Sigmoid colon (tissue), 7 donors: ENCODE measurements around the gene SND1. TPM values are rescaled to one million over a fixed set of nuclear protein-coding genes. Genes with fewer than 3 reads are reported as not detected.

Source experiments
- DNase-seq: peaks from one replicate; pipeline ENCODE4 v3.0.0-alpha.2; 2019
- H3K27ac ChIP-seq, 4 donors: fragments of 200-600 bp; sonication (generic); one replicate each; pipeline ENCODE4 v1.5.1; 2016 to 2019; ENCODE audit warnings: mild to moderate bottlenecking in 1 of 4
- H3K27me3 ChIP-seq, 3 donors: fragments of 200-600 bp; sonication (generic); one replicate each; pipeline ENCODE4 v1.5.1; 2019; ENCODE audit warnings: mild to moderate bottlenecking in 1 of 3
- H3K36me3 ChIP-seq, 4 donors: fragments of 200-600 bp; sonication (generic); one replicate each; pipeline ENCODE4 v1.5.1; 2016 to 2019
- H3K4me1 ChIP-seq, 4 donors: fragments of 200-600 bp; sonication (generic); one replicate each; pipeline ENCODE4 v1.5.1; 2017 to 2019
- H3K4me3 ChIP-seq, 4 donors: fragments of 200-600 bp; sonication (generic); one replicate each; pipeline ENCODE4 v1.5.1; 2017 to 2019; ENCODE audit warnings: mild to moderate bottlenecking in 2 of 4, moderate library complexity in 1 of 4
- H3K9me3 ChIP-seq, 4 donors: fragments of 200-600 bp in 3 of 4; sonication (generic) in 3 of 4; one replicate each; pipeline versions ENCODE4 v1.5.1 to v1.6.1; 2013 to 2019
- EP300 ChIP-seq, 4 donors: sonication (generic); formaldehyde crosslinking; IDR thresholded peaks; one replicate each; pipeline ENCODE4 v1.6.1; 2017; ENCODE audit warnings: antibody characterized with exemption in 4 of 4
- POLR2A ChIP-seq, 2 donors: fragments of 450-650 bp; IDR thresholded peaks; one replicate each; pipeline ENCODE4 v1.6.1; 2016; ENCODE audit warnings: antibody characterized with exemption in 2 of 2, mild to moderate bottlenecking in 2 of 2, moderate library complexity in 2 of 2
- POLR2AphosphoS5 ChIP-seq, 4 donors: sonication (generic); formaldehyde crosslinking; IDR thresholded peaks; one replicate each; pipeline ENCODE4 v1.6.1; 2017; ENCODE audit warnings: antibody characterized with exemption in 4 of 4
- WGBS, 2 donors: extraction: QIAGEN DNeasy Blood & Tissue Kit; methylation state at CpG; one replicate each; pipeline ENCODE4 v1.1.7; 2013; 5-methylcytosine and 5-hydroxymethylcytosine counted together
- intact Hi-C: fragments of 100-400 bp; cut with DNase I; formaldehyde crosslinking; loops from one replicate; pipeline ENCODE4 v1.15.1; 2023
- polyA plus RNA-seq, 3 donors: library from polyadenylated mRNA; stranded (reverse); fragments of 200-250 nt; gene quantifications; one replicate each; pipeline ENCODE4 v1.2.3, GENCODE V29; 2013
- total RNA-seq, 4 donors: library from RNA; depleted of rRNA; stranded (reverse); fragments of >200 nt; gene quantifications; one replicate each; pipeline ENCODE4 v1.1.0, GENCODE V29; 2016
- TF ChIP-seq, protein P1 (sequence below), 4 experiments: fragments of 450-650 bp in 3 of 4; fragments of 200-600 bp in 1 of 4; IDR thresholded peaks; one replicate each; pipeline ENCODE4 v1.5.1; 2016 to 2019; ENCODE audit warnings: antibody characterized with exemption in 4 of 4, mild to moderate bottlenecking in 3 of 4, moderate library complexity in 2 of 4
- donor health status: healthy with polysubstance abuse.
- donor health status: Bipolar disorder and iron deficiency.
- donor health status: healthy.

The SND1 gene
- total and polyA plus RNA-seq, 7 donors, result 30.6 to 93.4 (median 71.3) TPM

DNA sequence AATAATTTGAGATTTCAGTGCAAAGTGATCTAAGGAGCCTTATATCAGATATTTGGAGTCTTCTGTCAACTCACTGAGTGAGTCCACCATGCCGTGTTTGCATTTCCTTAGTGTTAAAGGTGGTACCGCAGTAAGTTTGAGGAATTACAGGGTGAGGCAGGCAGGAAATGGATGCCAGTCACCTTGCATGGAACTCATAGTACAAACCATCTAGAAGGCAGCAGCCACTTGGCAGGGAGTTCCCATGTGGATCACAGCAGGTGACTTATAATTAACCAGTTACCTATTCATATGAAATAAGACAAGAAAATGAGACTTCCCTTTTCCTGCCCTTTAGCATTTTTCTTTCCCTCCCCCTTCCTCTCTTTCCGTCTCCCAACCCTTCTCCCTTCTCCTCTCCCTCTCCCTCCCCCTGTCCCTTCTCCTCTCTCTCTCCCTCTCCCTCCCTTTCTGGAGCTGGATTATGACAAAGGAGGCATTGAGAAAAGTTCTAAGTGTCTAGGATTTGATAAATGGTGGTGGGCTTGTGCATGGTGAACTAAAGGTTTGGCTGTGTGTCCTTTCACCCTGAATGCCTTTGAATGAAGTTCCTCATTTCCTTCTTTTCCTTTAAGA lies 285.2 kb downstream of the SND1 start:
- no peaks in the 10 kb centered on the region for H3K27me3 ChIP-seq
- intact Hi-C loops, result no loop called here
- no peaks in the 10 kb centered on the region for H3K36me3 ChIP-seq
- H3K9me3 ChIP-seq, result no peaks in the 10 kb centered on the region
- TF ChIP-seq POLR2AphosphoS5 (IDR thresholded peaks at IDR 0.05) (no peak), POLR2A (IDR thresholded peaks at IDR 0.05) (no peak), EP300 (IDR thresholded peaks at IDR 0.05) (no peak)
- TF ChIP-seq, protein P1, sequence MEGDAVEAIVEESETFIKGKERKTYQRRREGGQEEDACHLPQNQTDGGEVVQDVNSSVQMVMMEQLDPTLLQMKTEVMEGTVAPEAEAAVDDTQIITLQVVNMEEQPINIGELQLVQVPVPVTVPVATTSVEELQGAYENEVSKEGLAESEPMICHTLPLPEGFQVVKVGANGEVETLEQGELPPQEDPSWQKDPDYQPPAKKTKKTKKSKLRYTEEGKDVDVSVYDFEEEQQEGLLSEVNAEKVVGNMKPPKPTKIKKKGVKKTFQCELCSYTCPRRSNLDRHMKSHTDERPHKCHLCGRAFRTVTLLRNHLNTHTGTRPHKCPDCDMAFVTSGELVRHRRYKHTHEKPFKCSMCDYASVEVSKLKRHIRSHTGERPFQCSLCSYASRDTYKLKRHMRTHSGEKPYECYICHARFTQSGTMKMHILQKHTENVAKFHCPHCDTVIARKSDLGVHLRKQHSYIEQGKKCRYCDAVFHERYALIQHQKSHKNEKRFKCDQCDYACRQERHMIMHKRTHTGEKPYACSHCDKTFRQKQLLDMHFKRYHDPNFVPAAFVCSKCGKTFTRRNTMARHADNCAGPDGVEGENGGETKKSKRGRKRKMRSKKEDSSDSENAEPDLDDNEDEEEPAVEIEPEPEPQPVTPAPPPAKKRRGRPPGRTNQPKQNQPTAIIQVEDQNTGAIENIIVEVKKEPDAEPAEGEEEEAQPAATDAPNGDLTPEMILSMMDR (IDR thresholded peaks at IDR 0.05), result no peak
- 63 to 84% methylated on average over 3 of the region's 3 CpGs for WGBS, 2 donors
- no peak overlapping the region for H3K27ac ChIP-seq
- H3K4me1 ChIP-seq, result peaks cover 0 to 8% (median 2%) of the 10 kb centered on the region in 4 donors
- no peak overlapping the region for H3K4me3 ChIP-seq
- DNase-seq, result no peak

DNA sequence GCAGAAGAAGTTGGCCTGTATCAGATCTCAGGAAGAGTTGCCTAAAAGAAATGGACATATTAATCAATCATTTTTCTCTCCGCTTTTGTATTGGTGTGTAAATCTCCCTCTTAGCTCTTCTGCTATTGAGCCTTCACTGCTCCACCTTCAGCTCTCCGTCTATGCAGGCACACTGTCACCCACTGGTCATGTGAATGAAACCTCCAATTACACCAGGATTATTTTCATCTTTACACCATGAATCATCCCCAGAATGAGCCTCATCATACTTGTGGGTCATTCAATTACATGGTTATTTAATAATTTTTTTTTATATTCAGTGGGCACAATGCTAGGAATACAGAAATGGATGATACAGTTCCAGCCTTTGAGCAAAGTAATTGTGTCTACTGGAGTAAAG lies 286.6 kb downstream of the SND1 start:
- no peak overlapping the region for H3K27ac ChIP-seq
- intact Hi-C loops, result no loop called here
- 95 to 96% methylated on average over 2 of the region's 2 CpGs for WGBS, 2 donors
- H3K36me3 ChIP-seq, result no peaks in the 10 kb centered on the region
- no peaks in the 10 kb centered on the region for H3K27me3 ChIP-seq
- H3K4me1 ChIP-seq, result peaks cover 0 to 3% (median under 1%) of the 10 kb centered on the region in 4 donors
- no peaks in the 10 kb centered on the region for H3K9me3 ChIP-seq
- H3K4me3 ChIP-seq, result no peak overlapping the region
- DNase-seq, result no peak
- TF ChIP-seq, protein P1 (IDR thresholded peaks at IDR 0.05), result no peak
- TF ChIP-seq POLR2A (IDR thresholded peaks at IDR 0.05) (no peak), EP300 (IDR thresholded peaks at IDR 0.05) (no peak), POLR2AphosphoS5 (IDR thresholded peaks at IDR 0.05) (no peak)

DNA sequence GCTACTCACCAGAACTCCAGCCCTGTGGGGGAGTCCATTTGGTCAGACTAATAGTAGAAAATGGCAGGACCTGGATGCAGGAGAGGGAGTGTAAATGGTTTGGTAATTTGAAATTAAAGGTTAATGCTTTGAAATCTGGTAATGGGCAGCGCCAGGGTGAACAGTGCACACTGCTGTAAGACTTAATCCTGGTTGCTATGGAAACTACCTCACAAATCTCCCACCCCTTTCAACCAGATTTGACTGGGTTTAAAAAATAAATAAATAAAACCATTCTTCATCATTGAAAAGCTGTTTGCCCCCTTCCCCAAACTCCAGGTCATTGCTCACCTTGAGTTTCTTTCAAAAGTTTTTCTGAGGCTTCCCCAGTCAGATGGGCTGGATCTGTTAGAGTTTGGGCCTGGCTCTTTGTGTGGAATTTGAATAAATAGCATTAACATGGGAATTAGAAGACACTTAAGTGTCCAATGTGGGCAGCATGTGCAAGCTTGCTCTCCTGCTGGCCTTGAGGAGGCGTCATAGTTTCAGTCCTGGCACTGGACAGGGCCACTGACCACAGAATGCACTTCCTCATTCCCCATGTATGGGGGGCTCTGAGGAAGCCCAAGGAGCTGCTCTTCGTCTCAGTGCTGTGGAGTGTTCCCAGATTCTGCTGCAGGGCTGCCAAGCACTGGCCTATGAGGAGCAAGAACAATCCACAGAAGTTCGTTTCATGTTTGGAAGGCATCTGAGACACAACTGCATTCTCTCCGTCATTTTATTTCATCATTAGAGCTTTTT lies 288.6 kb downstream of the SND1 start:
- DNase-seq, result no peak
- intact Hi-C loops, result no loop called here
- H3K27me3 ChIP-seq, result no peaks in the 10 kb centered on the region
- no peak overlapping the region for H3K4me3 ChIP-seq
- H3K27ac ChIP-seq, result no peak overlapping the region
- H3K9me3 ChIP-seq, result no peaks in the 10 kb centered on the region
- peaks cover 0 to 5% (median 0%) of the 10 kb centered on the region in 4 donors for H3K4me1 ChIP-seq
- no peak for TF ChIP-seq EP300 (IDR thresholded peaks at IDR 0.05)
- 85 to 90% methylated on average over 5 of the region's 5 CpGs for WGBS, 2 donors
- no peaks in the 10 kb centered on the region for H3K36me3 ChIP-seq

DNA sequence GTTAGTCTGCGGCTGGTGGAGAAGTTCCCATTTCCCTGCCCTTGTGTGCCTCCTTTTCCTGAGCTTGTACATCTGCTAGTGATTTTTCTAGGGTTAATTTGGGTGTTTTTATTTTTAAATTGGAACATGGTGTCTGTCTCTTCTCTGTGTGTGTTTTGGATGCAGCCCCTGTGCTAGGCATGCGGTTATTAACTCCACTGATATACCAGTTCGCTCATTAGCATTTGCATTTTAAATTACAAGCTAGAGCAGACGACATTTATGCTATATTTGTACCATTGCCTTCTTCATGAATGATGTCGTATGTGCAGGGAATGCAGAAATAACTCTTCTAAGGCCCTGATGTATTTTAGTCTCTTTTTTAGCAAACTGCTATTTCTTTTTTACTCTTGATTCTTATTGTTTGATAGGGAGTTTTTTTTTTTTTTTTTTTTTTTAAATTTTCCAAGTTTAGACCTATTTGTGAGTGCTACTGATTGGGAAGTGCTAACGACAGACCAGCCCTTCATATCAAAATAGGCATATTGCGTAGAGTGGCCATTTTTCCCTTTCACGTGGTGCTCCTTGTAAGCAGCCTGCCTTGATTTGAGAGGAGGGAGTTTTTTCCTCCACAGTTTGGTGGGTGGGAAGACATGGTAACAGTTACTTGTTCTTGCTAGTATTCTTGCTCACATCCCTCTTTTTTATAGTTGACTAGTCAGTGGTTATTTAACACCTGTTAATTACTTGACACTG lies 289.6 kb downstream of the SND1 start:
- Histone ChIP-seq H3K4me3 (no peak overlapping the region), H3K36me3 (no peaks in the 10 kb centered on the region), H3K4me1 (peaks cover 0 to 5% (median 0%) of the 10 kb centered on the region in 4 donors), H3K27me3 (no peaks in the 10 kb centered on the region), H3K9me3 (no peaks in the 10 kb centered on the region), H3K27ac (no peak overlapping the region)
- no peak for DNase-seq
- 91 to 95% methylated on average over 8 of the region's 8 CpGs for WGBS, 2 donors
- TF ChIP-seq POLR2AphosphoS5 (IDR thresholded peaks at IDR 0.05) (no peak), EP300 (IDR thresholded peaks at IDR 0.05) (no peak), POLR2A (IDR thresholded peaks at IDR 0.05) (no peak)
- TF ChIP-seq, protein P1 (IDR thresholded peaks at IDR 0.05), result no peak
- intact Hi-C loops, result no loop called here
